AG04449 (cell line): ENCODE data around the gene IRAK1.

Experiments used
- CTCF ChIA-PET: fragments of 350-600 bp; formaldehyde crosslinking; extraction: SDS; loops from one replicate; lab custom pipeline; 2021; ENCODE audit warnings: antibody characterized with exemption; lab: Yijun Ruan, JAX
- POLR2A ChIA-PET: fragments of 400-600, 350-600 bp; formaldehyde crosslinking; extraction: SDS; loops from one replicate; lab custom pipeline; 2020; ENCODE audit warnings: antibody characterized with exemption, inconsistent platforms; lab: Yijun Ruan, JAX
- DNase-seq: peaks from one replicate; pipeline ENCODE4 v3.0.0-alpha.2; 2010; ENCODE audit warnings: low read depth, low spot score
- H3K4me3 ChIP-seq: 2 replicates; pipeline ENCODE4 v1.5.1; 2011; ENCODE audit warnings: low read depth, mild to moderate bottlenecking, control low read depth, low read length
- TF ChIP-seq, protein P1 (sequence below): IDR thresholded peaks from one replicate; pipeline ENCODE4 v1.5.1; 2011; ENCODE audit warnings: mild to moderate bottlenecking, moderate library complexity, low read length, control low read depth, inconsistent platforms; ENCODE audit not compliant: insufficient read depth; ENCODE audit errors: missing control alignments

IRAK1 gene

DNA sequence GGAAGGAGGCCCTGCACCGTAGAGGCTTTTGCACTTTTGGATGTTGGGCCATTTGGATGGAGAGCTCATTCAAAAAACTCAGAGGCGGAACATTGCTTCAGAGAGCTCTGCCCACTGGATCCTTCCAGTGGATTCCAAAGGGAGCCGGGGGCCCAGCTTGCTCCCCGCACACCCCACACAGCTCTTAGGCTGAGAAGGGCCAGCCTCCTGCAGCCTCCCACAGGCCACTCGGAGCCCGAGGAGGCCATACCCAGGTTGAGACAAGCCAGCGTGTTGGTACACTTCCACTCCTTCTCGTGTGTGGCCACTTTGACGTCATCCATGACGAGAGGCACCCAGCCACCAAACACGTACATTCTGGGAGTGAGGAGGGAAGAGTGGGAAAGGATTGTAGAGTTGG lies 58.4 kb downstream of the IRAK1 start:
- ChIA-PET CTCF (interaction anchor here (1.0 to 9.0 kb wide), 3 partner anchors 10 to 16 kb away, joined by 4 to 99 read pairs (median 16); partner anchors contain the start of gene RENBP), POLR2A (no interaction called here)
- TF ChIP-seq, protein P1, sequence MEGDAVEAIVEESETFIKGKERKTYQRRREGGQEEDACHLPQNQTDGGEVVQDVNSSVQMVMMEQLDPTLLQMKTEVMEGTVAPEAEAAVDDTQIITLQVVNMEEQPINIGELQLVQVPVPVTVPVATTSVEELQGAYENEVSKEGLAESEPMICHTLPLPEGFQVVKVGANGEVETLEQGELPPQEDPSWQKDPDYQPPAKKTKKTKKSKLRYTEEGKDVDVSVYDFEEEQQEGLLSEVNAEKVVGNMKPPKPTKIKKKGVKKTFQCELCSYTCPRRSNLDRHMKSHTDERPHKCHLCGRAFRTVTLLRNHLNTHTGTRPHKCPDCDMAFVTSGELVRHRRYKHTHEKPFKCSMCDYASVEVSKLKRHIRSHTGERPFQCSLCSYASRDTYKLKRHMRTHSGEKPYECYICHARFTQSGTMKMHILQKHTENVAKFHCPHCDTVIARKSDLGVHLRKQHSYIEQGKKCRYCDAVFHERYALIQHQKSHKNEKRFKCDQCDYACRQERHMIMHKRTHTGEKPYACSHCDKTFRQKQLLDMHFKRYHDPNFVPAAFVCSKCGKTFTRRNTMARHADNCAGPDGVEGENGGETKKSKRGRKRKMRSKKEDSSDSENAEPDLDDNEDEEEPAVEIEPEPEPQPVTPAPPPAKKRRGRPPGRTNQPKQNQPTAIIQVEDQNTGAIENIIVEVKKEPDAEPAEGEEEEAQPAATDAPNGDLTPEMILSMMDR: no peak
- no peak for DNase-seq
- no peak overlapping the region for H3K4me3 ChIP-seq

DNA sequence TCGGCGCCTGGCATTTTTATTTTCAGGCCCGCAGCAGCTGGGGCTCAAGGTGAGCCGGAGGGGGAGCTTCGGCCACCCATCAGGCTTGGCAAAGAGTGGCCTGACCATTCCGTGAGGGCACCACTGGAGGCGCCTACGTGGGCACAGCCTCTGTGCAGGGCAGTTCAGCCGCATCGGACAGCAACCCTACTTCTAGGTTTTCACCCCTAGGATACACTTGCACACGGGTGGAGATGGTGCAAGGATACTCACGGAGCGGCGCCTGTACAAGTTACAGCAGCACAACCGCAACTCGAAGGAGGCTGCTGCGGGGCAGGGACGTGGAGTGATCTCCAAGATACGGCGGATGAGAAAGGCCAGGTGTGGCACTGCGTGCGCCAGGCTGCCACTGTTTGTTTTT lies 58.9 kb downstream of the IRAK1 start:
- CTCF ChIA-PET: interaction anchor here (2.4 to 9.0 kb wide), 2 partner anchors 10 to 14 kb away, joined by 16 to 99 read pairs; no protein-coding TSS in a partner anchor
- TF ChIP-seq, protein P1: no peak
- H3K4me3 ChIP-seq: no peak overlapping the region
- POLR2A ChIA-PET: no interaction called here
- no peak for DNase-seq
